HG03521 (cell line): ENCODE results near the gene KIAA0930.

Experiments
- ATAC-seq: cut with Tn5 transposase; IDR thresholded peaks from one replicate; pipeline ENCODE4 v1.9.1; 2021; ENCODE audit warnings: mild to moderate bottlenecking, moderate library complexity; ENCODE audit not compliant: unreplicated experiment

Gene KIAA0930

DNA sequence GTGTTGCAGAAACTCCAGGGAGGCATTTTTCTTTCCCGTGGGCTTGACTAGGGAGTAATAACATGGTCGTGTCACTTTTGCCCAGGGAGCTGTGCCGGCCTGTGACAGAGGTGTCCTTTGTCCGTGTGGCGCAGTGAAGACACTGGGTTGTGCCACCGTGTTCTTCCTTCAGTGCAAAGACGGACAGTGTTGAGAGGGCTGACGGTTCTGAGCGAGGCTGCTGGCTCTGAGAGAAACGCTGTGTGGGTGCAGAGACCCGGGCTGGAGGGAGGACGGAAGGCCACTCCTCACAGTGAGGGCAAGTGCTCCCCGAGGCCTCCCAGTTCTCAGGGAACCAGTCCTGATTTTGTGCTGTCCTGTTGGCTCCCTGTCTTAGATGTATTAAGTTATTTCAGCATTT is 56.7 kb downstream of the KIAA0930 start:
- ATAC-seq, result no peak

DNA sequence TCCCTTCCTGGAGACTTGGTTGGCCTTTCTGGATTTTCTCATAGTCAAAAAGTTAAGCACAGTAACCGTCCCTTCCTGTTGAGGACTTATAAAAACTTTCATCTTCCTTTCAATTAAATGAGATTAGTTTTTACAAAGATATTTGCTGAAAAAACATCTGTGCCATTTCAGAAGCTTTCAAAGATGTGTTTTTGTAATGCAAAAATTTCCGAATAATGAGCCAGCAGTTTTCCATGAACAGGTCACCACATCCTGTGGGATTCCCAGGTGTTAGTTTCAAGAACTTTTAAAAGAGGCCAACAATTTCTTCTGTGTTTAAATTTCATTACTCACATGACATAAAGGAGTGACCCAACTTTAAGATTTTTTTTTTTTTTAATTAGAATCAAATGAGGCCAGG is 58.9 kb downstream of the KIAA0930 start:
- ATAC-seq, result no peak

DNA sequence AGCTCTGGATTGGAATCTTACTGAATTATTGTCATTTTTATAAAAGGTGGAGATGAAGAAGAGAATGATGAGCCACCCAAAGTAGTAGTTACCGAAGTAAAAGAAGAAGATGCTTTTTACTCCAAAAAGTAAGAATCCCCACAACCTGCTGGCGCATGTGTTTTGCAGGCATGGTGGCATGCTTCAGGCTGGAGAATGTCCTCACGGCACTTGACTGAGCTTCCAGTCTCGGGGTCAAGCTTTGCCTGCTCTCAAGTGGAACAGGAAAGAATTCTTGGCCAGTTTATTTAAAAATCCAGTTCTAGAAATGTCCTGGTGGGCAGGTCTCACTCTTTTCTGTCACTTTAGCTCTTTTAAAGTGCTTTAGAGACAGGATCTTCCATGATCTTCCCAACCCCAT is 59.5 kb downstream of the KIAA0930 start:
- no peak for ATAC-seq

DNA sequence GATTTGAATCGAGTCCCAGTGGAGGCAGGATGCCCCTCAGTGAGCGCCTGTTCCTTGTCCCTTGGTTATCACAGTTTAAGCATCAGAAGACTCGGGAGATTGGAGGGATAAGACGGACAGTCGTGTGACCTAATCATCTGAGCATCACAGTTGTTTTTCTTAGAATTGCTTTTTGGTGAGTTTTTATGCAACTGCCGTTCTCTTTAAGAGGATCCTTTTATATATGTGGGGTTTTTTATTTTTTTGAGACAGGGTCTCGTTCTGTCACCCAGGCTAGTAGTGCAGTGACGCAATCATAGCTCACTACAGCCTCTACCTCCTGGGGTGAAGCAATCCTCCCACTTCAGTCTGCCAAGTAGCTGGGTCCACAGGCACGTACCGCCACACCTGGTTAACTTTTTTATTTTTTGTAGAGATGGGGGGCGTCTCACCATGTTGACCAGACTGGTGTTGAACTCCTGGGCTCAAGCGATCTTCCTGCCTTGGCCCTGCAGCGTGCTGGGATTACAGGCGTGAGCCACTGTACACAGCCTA is 60.5 kb downstream of the KIAA0930 start:
- no peak for ATAC-seq

DNA sequence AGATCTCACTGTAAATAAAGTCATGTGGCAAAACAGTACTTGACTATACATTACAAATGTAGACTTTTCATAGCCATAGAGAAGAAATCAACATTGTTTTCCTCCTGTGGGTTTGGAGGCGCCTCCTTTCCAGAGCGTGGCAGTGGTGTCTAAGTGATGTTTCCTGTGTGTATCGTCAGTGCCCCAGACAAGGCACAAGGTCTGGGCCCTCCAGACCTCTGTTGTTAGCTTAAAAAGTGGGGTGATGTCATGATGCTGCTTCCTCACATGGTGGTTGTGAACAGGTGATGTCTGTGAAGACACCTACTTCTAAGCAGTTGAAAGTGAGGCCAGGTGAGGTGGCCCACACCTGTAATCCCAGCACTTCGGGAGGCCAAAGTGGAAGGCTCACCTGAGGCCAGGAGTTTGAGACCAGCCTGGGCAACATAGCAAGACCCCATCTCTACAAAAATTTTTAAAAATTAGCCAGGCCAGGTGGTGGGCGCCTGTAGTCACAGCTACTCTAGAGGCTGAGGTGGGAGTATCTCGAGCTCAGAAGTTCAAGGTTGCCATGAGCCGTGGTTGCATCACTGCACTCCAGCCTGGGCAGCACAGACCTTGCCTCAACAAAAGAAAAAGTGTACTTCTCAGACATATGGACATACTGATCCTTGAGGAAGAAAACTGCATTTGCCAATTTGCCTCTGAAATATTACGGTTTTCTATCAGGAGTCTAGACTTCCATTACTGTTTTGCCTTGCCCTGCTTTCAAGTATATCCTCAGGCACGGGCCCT is 61.2 kb downstream of the KIAA0930 start:
- no peak for ATAC-seq

DNA sequence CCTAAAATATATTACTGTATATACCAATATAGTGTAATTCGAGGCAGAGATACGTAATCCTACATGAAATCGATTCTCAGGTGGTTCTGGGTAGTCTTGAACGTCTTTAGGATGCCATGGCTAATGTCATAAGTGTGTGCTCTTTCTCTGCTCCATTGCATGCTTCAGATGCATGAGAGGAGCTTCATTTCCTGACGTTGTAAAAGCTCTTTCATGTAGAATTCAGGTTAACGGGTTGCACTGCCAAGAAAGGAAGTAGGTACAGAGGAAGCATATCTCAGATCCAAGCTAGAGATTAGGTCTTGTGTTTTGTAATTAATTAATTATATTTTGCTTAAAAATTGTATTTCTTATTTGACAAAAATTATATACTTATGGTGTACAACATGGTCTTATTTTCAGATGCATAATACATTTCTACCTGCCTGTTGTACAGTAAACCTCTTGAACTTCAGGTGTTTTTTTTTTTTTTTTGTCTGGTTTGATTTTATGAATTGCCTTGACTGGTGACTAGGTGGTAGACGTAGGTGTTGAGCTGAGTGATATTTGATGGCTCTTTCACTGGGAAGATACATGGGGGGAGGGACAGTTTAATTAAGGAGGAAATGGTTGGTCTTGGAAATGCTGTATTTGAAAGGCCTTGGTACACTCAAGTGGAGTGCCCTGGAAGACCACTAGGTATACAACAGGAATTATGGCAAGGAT is 67.7 kb downstream of the KIAA0930 start:
- ATAC-seq, result no peak

DNA sequence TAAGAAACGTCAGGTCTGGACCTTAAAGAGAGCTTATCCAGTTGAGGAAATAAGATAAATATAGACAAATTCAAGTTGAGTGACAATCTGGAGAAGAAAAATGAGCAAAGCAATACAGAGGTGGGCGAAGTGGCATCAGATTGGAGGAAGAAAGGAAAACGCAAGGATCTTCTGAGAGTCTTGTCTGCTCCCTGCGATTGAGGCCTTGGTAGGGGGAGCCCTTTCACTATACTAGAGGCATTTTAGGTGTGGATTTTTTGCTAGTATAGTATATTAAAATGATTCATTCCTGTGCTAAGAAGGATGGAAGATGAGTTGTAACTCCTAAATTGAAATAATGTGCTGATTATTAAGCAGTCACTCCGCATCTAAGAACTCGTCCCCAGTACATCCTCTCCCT is 68.9 kb downstream of the KIAA0930 start:
- ATAC-seq, result no peak

DNA sequence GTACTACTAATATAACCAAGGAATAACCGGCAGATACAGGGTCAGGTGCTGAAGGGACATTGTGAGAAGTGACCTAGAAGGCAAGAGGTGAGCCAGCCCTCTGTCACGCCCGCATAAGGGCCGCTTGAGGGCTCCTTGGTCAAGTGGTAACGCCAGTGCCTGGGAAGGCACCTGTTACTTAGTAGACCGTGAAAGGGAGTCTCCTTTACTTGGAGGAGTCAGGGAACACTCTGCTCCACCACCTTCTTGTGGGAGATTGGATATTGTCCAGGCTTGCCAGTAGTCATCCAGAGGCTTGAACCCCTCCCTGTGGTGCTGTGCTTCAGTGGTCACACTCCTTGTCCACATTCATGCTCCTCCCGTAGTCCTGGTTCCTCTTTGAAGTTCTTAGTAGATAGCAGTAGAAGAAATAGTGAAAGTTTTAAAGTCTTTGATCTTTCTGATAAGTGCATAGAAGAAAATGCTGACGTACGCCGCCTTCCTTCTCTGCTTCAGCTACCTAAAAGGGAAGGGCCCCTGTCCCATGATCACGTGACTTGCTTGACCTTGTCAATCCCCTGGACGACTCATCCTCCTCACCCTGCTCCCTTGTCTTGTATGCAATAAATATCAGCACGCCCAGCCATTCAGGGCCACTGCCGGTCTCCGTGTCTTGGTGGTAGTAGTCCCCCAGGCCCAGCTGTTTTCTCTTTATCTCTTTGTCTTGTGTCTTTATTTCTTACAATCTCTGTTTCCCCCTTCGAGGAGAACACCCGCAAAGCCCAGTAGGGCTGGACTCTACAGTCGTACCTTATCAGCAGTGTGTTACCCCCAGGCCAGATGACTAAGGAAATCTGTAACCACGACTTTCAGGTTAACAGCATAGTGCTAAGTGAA is 70.9 kb downstream of the KIAA0930 start:
- ATAC-seq, result no peak

DNA sequence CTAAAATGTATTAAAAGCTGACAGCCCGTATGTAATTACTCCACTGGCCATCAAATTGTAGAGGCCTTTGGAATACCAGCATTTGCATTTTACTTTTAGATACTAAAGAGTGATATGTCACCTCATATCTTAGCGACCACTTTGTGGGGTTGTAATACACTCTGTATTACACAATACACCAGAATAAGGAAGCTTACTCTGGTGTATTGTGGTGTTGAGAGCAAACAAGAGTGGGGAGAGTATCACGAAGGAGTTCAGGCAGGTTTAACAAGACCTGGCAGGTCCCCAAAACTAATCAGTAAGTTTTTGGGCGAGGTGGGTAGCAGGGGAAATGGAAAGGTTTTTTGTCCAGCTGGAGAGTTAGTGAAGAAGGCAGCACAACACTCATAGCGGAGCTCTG is 73.8 kb downstream of the KIAA0930 start:
- no peak for ATAC-seq

DNA sequence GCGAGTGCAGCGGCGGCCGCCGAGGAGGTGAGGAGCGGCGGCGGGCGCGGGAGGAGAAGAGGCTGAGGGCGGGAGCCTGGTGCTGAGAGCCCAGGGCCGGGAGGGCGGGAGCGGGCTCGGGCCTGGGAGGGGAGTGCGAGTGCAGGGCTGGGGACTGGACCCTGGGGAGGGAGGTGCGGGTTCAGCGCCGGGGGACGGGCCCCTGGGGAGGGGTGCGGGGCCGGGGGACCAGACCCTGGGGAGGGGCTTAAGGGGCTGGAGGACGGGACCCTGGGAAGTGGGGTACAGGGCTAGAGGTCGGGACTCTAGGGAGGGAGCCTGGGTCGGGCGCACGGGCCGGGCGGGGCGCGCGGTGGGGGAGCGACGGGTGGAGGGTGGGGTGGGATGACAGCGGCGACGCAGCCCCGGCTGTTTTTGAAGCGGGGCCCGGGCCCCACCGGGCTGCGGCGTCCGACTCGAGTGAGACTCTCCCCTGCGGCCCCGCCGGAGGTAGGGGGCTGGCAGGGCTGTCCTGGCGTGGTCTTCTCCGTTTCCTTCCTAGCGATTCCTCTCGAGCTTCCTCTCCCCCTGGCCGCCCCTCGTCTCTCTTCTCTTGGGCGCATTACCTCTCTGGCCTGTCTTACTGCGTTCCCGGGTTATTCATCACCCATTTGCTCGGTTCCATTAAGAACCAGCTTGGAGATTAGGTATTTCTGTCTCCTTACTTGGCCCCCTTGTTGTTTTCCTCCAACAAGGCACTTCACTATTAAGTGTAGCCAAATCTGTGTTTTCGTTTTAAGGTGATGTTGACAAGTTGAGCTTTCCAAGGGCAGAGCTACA is 76.2 kb downstream of the KIAA0930 start:
- ATAC-seq, result peak; percentile 24

DNA sequence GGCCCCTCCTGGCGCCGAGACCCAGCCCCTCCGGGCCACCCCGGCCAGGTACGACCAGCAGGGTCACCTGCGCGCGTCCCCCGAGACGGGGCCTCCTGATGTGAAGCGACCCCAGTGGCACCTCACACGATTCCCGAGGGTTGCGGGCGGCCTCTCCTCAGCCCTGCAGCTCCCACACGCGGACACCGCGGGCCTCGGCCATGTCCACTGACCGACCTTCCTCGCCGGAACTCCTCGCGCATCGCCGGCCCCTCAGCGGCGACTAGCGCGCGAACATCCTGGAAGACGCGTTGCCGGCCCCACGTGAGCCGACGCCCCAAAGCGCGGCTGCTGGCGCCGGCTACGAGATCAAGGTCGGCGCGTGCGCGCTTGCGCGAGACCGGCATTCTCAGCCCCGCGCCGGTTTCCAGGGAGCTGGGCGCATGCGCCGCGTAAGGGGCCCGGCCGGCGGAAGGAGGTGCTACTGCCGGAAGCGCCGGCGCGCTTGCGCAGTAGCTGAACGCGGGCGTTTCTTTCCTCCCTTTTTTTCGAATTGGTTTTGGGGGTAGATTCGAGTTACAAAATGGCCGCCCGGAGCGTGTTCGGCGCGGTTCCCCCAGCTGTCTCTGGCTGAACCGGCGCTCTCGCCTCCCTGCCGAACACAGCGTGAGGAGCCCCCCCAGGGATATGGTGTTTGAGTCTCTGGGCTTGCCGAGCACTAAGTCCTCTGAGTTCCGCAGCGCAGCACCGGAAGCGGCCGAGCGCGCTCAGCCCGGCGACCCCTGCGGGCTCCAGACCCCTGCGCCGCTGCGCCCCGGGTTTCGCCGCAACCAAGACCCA is 77.0 kb downstream of the KIAA0930 start, which contains the start of gene NUP50:
Gene NUP50 (plus strand): TSS at position 475 of the 819 bp plus-strand sequence. CDS start 4,253 bp downstream, outside the sequence.
- ATAC-seq, result peak; percentile 84

DNA sequence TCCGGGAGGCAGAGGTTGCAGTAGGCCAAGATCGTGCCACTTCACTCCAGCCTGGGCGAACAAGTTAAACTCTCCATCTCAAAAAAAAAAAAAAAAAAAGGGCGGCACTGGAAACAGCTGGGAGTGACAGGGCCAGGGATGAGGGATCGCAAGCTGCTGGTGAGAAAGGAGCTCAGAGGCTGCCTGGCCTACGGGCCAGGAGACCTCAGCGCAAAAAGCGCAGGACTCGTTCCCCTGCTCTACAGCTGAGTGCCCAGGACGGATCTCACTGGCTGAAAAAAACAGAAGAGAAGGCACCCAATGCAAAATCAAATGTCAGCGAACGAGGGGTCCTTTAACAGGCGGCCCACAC is 77.6 kb downstream of the KIAA0930 start:
- no peak for ATAC-seq

DNA sequence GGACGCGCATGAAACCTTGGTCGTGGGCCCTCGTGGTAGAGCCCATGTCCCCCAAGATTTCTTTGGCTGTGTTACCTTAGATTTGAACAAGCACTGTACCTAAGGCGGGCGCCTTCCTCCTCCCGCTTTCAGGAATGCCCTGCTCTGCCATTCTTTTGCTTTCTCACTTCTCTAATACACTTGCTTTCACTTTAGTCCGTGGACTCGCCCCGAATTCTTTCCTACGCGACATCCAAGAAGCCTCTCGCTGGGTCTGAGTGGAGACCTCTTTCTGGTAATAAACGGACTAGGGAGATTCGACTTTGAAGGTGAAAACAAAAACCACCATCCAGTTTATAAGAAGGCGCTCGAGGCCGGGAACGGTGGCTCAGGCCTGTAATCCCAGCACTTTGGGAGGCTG is 78.2 kb downstream of the KIAA0930 start:
- ATAC-seq, result no peak

DNA sequence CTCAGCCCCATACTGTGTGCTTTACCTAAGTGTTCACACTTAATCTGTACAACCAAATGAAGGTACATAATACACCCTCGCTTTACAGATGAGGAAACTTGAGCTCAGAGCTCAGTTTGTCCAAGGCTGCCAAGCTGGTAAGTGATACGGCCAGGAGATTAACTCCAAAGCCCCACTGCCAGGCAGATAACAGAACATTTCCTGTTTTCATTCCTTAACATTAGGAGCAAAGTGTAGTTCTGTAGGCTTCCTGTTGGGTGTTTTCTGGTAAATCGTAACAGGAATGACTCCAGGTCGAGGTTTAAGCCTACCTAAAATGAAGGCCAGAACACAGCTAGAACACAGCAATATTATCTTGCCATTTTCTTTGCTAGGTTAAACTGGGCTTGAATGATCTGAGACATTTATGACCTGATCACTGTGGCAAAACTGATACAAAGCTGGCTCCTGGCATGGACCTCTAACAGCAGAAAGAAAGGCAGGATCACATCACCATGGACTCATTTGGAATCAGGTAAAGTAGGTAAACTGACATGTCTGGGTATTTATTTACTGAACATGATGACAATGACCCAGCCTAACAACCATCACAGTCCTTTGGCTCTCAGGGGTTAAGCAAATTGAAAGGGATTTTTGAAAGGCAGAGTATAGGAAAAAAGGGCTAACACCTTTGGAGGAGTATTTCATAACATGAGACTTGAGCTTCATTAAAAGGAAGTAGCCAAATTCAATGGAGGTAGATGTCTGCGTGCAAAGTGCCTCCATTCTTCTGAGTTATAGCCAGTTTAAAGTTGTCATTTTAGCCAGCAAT is 80.8 kb downstream of the KIAA0930 start:
- ATAC-seq, result no peak

DNA sequence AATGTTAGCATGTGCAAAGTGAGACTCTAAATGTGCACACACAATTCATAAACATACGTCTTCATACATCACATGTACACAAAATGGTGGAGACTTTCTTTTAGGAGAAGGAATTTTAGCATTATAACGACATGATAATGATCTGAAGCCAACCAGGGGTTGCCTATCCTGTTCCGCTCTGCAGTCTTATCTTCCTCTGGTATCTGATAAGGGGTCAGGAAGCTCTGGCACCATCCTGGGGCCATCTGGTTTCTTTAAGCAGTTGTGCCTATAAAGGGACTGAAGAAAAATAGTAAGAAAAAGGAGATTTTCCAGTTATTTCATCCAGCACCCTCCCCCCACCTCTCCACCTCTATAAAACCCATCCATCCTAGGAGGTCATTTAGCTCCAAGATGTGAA is 82.8 kb downstream of the KIAA0930 start:
- no peak for ATAC-seq

DNA sequence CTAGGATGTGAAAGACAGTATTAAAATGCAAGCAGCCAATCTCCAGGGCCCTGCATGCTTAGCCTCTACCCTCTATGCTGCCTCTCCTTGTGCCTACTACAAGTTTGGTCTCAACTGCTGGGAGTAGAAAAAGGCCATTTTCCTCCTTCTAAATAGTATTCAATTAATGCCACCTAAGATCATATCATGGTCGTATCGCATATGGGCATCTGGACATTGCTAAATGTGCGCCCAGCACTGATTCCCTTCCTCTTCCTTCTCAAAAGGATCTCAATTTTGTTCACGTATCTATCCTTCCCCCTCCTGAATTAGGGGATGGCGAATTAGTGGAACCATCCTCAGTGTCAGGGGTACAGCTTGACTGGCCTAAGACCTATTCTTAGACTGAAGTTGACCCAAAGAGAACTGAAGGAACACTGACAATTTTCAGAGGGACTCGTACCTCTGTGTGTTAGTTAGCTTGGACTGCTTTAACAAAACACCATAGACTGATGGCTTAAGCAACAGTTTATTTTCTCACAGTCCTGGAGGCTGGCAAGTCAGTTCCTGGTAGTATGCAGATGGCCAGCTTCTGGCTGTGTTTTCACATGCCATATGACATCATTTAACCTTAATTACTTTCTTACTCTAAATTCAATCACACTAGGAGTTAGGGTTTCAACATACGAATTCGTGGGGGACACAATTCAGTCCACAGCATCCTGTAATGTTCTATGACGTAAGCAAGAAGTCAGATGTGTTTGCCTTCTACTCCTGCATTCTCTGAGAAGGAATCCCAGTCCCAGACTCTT is 85.4 kb downstream of the KIAA0930 start:
- ATAC-seq, result no peak

DNA sequence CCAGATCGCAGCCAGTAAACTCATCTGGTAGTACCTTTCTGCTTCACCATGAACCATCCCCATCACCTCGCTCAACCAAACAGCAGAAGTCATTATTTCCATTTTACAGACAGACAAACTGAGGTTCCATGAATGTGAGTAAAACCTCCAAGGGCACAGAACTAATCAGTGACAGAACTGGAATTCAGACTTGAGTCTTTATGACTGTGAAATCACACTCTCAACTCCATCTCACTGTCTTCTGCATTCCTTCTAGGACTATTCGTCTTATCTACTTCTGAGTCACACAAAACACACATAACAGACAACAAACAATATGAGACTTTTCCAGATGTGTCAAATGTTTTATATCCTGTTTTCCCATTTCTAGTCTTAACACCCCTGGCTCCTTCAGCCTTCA is 86.3 kb downstream of the KIAA0930 start:
- ATAC-seq, result no peak

DNA sequence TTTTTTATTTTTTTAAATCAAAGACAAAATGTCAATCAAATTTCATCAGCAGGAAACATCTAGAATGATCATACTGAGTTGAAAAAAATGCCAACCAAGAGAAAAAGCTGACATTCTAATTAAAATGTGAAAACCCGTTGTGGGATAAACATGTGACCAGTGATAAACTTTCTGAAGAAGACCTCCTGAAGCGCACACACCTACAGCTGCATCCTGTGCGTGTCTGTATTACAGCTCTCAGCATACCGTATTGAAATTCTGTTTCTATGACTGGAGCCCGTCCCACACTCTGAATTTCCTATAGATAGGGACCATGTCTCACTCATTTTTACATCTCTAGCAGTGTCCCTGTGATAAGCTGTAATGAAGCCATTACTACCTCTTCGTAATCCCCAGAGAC is 89.2 kb downstream of the KIAA0930 start:
- ATAC-seq, result no peak
